ENCODE data around the gene NREP. TPM values are rescaled to one million over a fixed set of nuclear protein-coding genes. Genes with fewer than 3 reads are reported as not detected.

Gene NREP
- total RNA-seq, 1 donor from 2014 or later = 6.1 TPM

DNA sequence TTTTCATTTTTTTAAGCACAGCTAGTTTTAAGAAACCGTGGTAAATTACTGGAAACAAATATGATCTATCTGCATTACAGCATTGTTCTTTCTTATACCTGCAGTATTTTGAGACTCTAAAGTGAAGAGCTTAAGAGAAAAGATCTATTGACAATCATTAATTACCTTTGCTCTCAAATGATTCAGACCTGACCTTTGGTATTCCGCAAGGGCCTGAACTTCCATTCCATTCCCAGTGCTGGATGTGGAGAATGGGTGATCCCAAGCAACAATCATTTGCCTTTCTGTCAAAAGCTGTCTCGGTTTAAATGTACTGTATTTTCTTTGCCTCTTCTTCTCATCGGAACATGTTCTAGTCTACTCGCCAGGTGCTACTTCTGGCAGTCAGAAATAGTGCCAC is 18.9 kb downstream of the NREP start:
- Histone ChIP-seq H3K9me3 (no peaks in the 10 kb centered on the region), H3K4me1 (peaks cover 13% of the 10 kb centered on the region), H3K27ac (no peak overlapping the region), H3K4me3 (no peak overlapping the region), H3K27me3 (no peaks in the 10 kb centered on the region), H3K36me3 (no peaks in the 10 kb centered on the region)
- DNase-seq (ENCODE audit: extremely low spot score in 2 of 2) = no peak
- intact Hi-C loops (cut with DNase I) = no loop called here
- no peak for TF ChIP-seq POLR2A (IDR thresholded peaks at IDR 0.05)
- TF ChIP-seq, protein P1, sequence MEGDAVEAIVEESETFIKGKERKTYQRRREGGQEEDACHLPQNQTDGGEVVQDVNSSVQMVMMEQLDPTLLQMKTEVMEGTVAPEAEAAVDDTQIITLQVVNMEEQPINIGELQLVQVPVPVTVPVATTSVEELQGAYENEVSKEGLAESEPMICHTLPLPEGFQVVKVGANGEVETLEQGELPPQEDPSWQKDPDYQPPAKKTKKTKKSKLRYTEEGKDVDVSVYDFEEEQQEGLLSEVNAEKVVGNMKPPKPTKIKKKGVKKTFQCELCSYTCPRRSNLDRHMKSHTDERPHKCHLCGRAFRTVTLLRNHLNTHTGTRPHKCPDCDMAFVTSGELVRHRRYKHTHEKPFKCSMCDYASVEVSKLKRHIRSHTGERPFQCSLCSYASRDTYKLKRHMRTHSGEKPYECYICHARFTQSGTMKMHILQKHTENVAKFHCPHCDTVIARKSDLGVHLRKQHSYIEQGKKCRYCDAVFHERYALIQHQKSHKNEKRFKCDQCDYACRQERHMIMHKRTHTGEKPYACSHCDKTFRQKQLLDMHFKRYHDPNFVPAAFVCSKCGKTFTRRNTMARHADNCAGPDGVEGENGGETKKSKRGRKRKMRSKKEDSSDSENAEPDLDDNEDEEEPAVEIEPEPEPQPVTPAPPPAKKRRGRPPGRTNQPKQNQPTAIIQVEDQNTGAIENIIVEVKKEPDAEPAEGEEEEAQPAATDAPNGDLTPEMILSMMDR (IDR thresholded peaks at IDR 0.05) = no peak
- no peak for TF ChIP-seq POLR2AphosphoS5 (IDR thresholded peaks at IDR 0.05; ENCODE audit: insufficient read depth in 1 of 2, low read depth in 1 of 2)

DNA sequence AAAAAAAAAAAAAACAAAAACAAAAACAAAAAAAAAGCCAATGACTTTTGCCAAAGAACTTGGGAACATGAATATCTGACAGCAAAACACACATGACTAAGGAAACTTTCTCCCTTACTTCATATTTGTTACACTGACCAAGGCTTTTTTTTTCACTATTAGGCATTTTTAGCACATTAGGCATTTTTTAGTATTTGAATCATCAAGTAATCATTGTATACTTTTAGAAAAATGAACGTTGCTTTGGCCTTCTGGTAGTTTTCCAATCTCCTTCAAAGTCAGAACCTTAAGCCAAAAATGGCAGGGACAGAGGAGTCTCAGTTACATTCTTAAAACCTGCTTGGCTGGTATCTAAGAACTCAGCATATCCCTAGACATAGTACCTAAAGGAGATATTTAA is 19.3 kb downstream of the NREP start:
- H3K36me3 ChIP-seq = no peaks in the 10 kb centered on the region
- TF ChIP-seq POLR2A (IDR thresholded peaks at IDR 0.05) (no peak), POLR2AphosphoS5 (IDR thresholded peaks at IDR 0.05; ENCODE audit: insufficient read depth in 1 of 2, low read depth in 1 of 2) (no peak)
- TF ChIP-seq, protein P1 (IDR thresholded peaks at IDR 0.05) = no peak
- no peak overlapping the region for H3K27ac ChIP-seq
- H3K4me3 ChIP-seq = no peak overlapping the region
- peaks cover 9% of the 10 kb centered on the region for H3K4me1 ChIP-seq
- intact Hi-C loops (cut with DNase I) = no loop called here
- no peaks in the 10 kb centered on the region for H3K27me3 ChIP-seq
- no peak for DNase-seq (ENCODE audit: extremely low spot score in 2 of 2)
- H3K9me3 ChIP-seq = no peaks in the 10 kb centered on the region

DNA sequence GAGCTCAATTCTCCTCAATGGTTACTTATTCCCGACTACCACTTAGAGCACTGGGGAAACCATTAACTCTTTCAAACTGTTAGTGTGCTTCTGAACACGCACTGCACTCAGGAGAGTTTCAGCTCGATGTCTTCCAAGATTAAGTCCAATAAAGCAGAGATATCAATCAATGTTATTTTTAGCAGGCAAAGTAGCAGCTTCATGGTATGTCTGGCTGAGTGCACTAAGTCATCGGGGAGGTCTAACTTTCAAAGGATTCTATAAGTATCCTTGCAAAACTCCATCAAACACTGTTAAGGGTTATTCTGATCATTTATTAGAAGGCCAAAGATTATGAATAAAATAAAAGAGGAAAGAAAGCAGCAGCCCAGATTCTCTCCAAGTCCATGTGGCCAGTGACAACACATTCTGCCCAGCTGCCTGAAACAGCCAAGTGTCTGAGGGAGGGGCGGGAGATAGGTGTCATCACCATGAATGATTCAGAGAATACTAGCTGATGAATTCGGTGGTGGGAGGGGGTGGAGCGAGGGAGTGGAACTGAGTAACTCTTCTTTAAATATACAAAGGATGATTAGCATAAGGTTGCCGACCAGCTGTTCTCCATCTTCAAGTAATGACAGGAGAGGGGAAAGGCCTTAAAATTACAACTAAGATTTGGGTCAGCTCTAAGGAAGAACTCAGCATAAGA is 21.3 kb downstream of the NREP start:
- Histone ChIP-seq H3K36me3 (no peaks in the 10 kb centered on the region), H3K4me3 (no peak overlapping the region), H3K27ac (no peak overlapping the region), H3K9me3 (no peaks in the 10 kb centered on the region), H3K27me3 (no peaks in the 10 kb centered on the region), H3K4me1 (no peaks in the 10 kb centered on the region)
- intact Hi-C loops (cut with DNase I) = no loop called here
- TF ChIP-seq POLR2A (IDR thresholded peaks at IDR 0.05) (no peak), POLR2AphosphoS5 (IDR thresholded peaks at IDR 0.05; ENCODE audit: insufficient read depth in 1 of 2, low read depth in 1 of 2) (no peak)
- TF ChIP-seq, protein P1 (IDR thresholded peaks at IDR 0.05) = no peak
- DNase-seq (ENCODE audit: extremely low spot score in 2 of 2) = no peak

- no peak for DNase-seq (ENCODE audit: extremely low spot score in 2 of 2)
- Histone ChIP-seq H3K4me1 (no peaks in the 10 kb centered on the region), H3K27ac (no peak overlapping the region), H3K27me3 (no peaks in the 10 kb centered on the region), H3K9me3 (no peaks in the 10 kb centered on the region), H3K36me3 (no peaks in the 10 kb centered on the region), H3K4me3 (no peak overlapping the region)
- intact Hi-C loops (cut with DNase I) = no loop called here
- TF ChIP-seq, protein P1 (IDR thresholded peaks at IDR 0.05) = no peak
- TF ChIP-seq POLR2AphosphoS5 (IDR thresholded peaks at IDR 0.05; ENCODE audit: insufficient read depth in 1 of 2, low read depth in 1 of 2) = no peak
- TF ChIP-seq POLR2A (IDR thresholded peaks at IDR 0.05) = no peak
Measured at GRCh38 chr5:111734597-111734996, 22.4 kb downstream of the NREP start.

DNA sequence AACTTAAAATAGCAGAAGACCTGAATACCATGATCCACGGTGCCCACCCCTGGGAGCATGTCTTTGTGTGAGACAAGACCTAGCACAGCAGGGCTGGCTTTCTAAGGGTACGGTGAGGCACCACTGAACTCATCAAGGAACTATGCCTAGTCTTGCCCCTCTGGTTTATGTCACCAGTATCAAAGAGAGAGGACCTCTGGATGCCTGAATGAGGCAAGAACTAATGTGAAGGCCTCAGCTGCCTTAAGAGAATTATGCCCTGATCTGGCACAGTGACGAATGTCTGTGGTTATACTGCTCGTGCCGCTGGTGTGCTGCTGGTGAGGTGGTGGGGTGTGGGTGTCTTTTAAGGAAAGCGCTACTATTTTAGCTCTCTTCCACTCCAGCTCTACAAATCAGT is 23.0 kb downstream of the NREP start:
- intact Hi-C loops (cut with DNase I) = no loop called here
- no peak for DNase-seq (ENCODE audit: extremely low spot score in 2 of 2)
- no peaks in the 10 kb centered on the region for H3K4me1 ChIP-seq

More for the DNA sequence above, 23.0 kb downstream of the NREP start:
- H3K27me3 ChIP-seq = no peaks in the 10 kb centered on the region
- TF ChIP-seq POLR2A (IDR thresholded peaks at IDR 0.05) (no peak), POLR2AphosphoS5 (IDR thresholded peaks at IDR 0.05; ENCODE audit: insufficient read depth in 1 of 2, low read depth in 1 of 2) (no peak)
- TF ChIP-seq, protein P1 (IDR thresholded peaks at IDR 0.05) = no peak
- no peaks in the 10 kb centered on the region for H3K9me3 ChIP-seq
- H3K36me3 ChIP-seq = no peaks in the 10 kb centered on the region
- H3K4me3 ChIP-seq = no peak overlapping the region
- no peak overlapping the region for H3K27ac ChIP-seq
